H1 (cell line): Measurements from ENCODE around the gene PLCB1. TPM values are rescaled to one million over a fixed set of nuclear protein-coding genes. Genes with fewer than 3 reads are reported as not detected.

Experiments used
- CTCF ChIA-PET: fragments of 300-600 bp; sonication (Branson Sonifier 250); formaldehyde crosslinking; loops from one replicate; lab custom pipeline; 2021; ENCODE audit not compliant: partially characterized antibody; lab: Charles Lee
- POLR2A ChIA-PET: fragments of 300-600 bp; sonication (Branson Sonifier 250); formaldehyde crosslinking; loops from one replicate; lab custom pipeline; 2021; ENCODE audit warnings: inconsistent platforms; ENCODE audit not compliant: partially characterized antibody; lab: Charles Lee
- DNase-seq, 2 experiments: peaks; one replicate each; pipeline versions ENCODE4 v3.0.0 to v3.0.0-alpha.2; 2010 to 2022; ENCODE audit warnings: low spot score in 2 of 2, low read depth in 1 of 2, mixed read lengths in 1 of 2
- FAIRE-seq: peaks from 2 replicates; lab custom pipeline; 2011; peaks lifted over from hg19 to GRCh38; lab: Jason Lieb, UNC
- H2AFZ ChIP-seq: 2 replicates; pipeline ENCODE4 v1.8.1; 2012; ENCODE audit warnings: low read length, inconsistent platforms
- H2AK5ac ChIP-seq: 2 replicates; pipeline ENCODE4 v1.6.1; 2013; ENCODE audit warnings: low read depth, low read length
- H2BK120ac ChIP-seq: replicated peaks from 2 replicates; pipeline ENCODE3; 2013; ENCODE audit warnings: low read depth, low read length, inconsistent platforms
- H2BK12ac ChIP-seq: 2 replicates; pipeline ENCODE4 v1.6.1; 2013; ENCODE audit warnings: low read depth, low read length
- H2BK15ac ChIP-seq: 2 replicates; pipeline ENCODE4 v1.6.1; 2013; ENCODE audit warnings: low read length
- H2BK20ac ChIP-seq: 2 replicates; pipeline ENCODE4 v1.6.1; 2013; ENCODE audit warnings: low read length
- H2BK5ac ChIP-seq: 2 replicates; pipeline ENCODE4 v1.6.1; 2013; ENCODE audit warnings: low read depth, low read length
- H3K14ac ChIP-seq: 2 replicates; pipeline ENCODE4 v1.6.1; 2013; ENCODE audit warnings: inconsistent platforms; ENCODE audit not compliant: insufficient read length
- H3K18ac ChIP-seq: 2 replicates; pipeline ENCODE4 v1.6.1; 2013; ENCODE audit warnings: low read length; ENCODE audit errors: extremely low read depth
- H3K23ac ChIP-seq: 2 replicates; pipeline ENCODE4 v1.6.1; 2013; ENCODE audit warnings: inconsistent platforms; ENCODE audit not compliant: insufficient read length
- H3K23me2 ChIP-seq: 2 replicates; pipeline ENCODE4 v1.6.1; 2013; ENCODE audit warnings: low read depth, low read length
- H3K27ac ChIP-seq: 2 replicates; pipeline ENCODE4 v1.6.1; 2011; ENCODE audit warnings: low read depth, low read length, inconsistent platforms
- H3K27me3 ChIP-seq, 4 experiments: replicated peaks in 1 of 4; 1 replicate in 1 of 4; 2 replicates in 3 of 4; pipeline versions ENCODE4 v1.6.1 to v1.8.1; 2011 to 2013; ENCODE audit warnings: low read length in 3 of 4, mild to moderate bottlenecking in 3 of 4, inconsistent platforms in 2 of 4, mixed read lengths in 2 of 4, moderate library complexity in 1 of 4; ENCODE audit not compliant: control insufficient read depth in 3 of 4, insufficient read depth in 3 of 4; ENCODE audit errors: extremely low read depth in 1 of 4
- H3K36me3 ChIP-seq, 4 experiments: 2 replicates each; pipeline versions ENCODE4 v1.6.1 to v1.8.1; 2011 to 2013; ENCODE audit warnings: mild to moderate bottlenecking in 4 of 4, low read length in 3 of 4, moderate library complexity in 2 of 4, control low read depth in 1 of 4, inconsistent platforms in 1 of 4; ENCODE audit not compliant: insufficient read depth in 4 of 4, control insufficient read depth in 2 of 4
- H3K4ac ChIP-seq: replicated peaks from 2 replicates; pipeline ENCODE3; 2013; ENCODE audit warnings: low read length, low read depth, mixed read lengths, inconsistent platforms; ENCODE audit not compliant: insufficient read length
- H3K4me1 ChIP-seq, 4 experiments: replicated peaks in 1 of 4; 1 replicate in 1 of 4; 2 replicates in 3 of 4; pipeline versions ENCODE4 v1.6.1 to v1.8.1; 2011 to 2013; ENCODE audit warnings: low read length in 3 of 4, inconsistent platforms in 2 of 4, mixed read lengths in 1 of 4; ENCODE audit not compliant: insufficient read depth in 4 of 4, control insufficient read depth in 3 of 4
- H3K4me2 ChIP-seq, 2 experiments: 2 replicates each; pipeline versions ENCODE4 v1.6.1 to v1.8.1; 2011 to 2013; ENCODE audit warnings: low read depth in 2 of 2, low read length in 2 of 2, control low read depth in 1 of 2, inconsistent platforms in 1 of 2, mild to moderate bottlenecking in 1 of 2; ENCODE audit not compliant: insufficient read depth in 1 of 2
- H3K4me3 ChIP-seq, 4 experiments: fragments of 200-600, 300-600 bp in 1 of 4; sonication (generic), shearing (Covaris generic), sonication (Bioruptor Twin) in 1 of 4; 2 replicates each; pipeline versions ENCODE4 v1.5.1 to v1.8.1; 2011 to 2016; ENCODE audit warnings: low read length in 4 of 4, low read depth in 3 of 4, control low read depth in 2 of 4, inconsistent platforms in 2 of 4, mild to moderate bottlenecking in 2 of 4, mixed read lengths in 1 of 4, moderate library complexity in 1 of 4; ENCODE audit not compliant: insufficient read depth in 2 of 4; ENCODE audit errors: extremely low read depth in 1 of 4
- H3K56ac ChIP-seq: replicated peaks from 2 replicates; pipeline ENCODE3; 2013; ENCODE audit warnings: low read depth, mild to moderate bottlenecking, mixed read lengths, low read length, inconsistent platforms; ENCODE audit not compliant: insufficient read length
- H3K79me1 ChIP-seq: 2 replicates; pipeline ENCODE4 v1.6.1; 2013; ENCODE audit warnings: low read depth, low read length, control low read depth
- H3K79me2 ChIP-seq, 2 experiments: 2 replicates each; pipeline versions ENCODE4 v1.6.1 to v1.8.1; 2012 to 2013; ENCODE audit warnings: low read length in 2 of 2, mild to moderate bottlenecking in 2 of 2, inconsistent platforms in 1 of 2; ENCODE audit not compliant: insufficient read depth in 2 of 2, control insufficient read depth in 1 of 2
- H3K9ac ChIP-seq, 4 experiments: replicated peaks in 1 of 4; 1 replicate in 1 of 4; 2 replicates in 3 of 4; pipeline versions ENCODE4 v1.6.1 to v1.8.1; 2011 to 2013; ENCODE audit warnings: low read depth in 3 of 4, low read length in 3 of 4, control low read depth in 2 of 4, mild to moderate bottlenecking in 2 of 4, moderate library complexity in 2 of 4, inconsistent platforms in 1 of 4; ENCODE audit errors: extremely low read depth in 1 of 4
- H3K9me3 ChIP-seq, 2 experiments: 2 replicates each; pipeline versions ENCODE4 v1.6.1 to v1.8.1; 2012 to 2013; ENCODE audit warnings: mild to moderate bottlenecking in 2 of 2, moderate library complexity in 2 of 2, control low read depth in 1 of 2, inconsistent platforms in 1 of 2, low read depth in 1 of 2, low read length in 1 of 2, mixed read lengths in 1 of 2; ENCODE audit not compliant: insufficient read depth in 2 of 2
- H4K20me1 ChIP-seq, 2 experiments: replicated peaks in 1 of 2; 2 replicates each; pipeline versions ENCODE3 to v1.8.1; 2011 to 2013; ENCODE audit warnings: inconsistent platforms in 2 of 2, low read length in 2 of 2, mild to moderate bottlenecking in 1 of 2; ENCODE audit not compliant: insufficient read depth in 2 of 2, control insufficient read depth in 1 of 2
- H4K5ac ChIP-seq: 2 replicates; pipeline ENCODE4 v1.6.1; 2013; ENCODE audit warnings: low read length, low read depth, mixed read lengths, inconsistent platforms; ENCODE audit not compliant: insufficient read length
- H4K8ac ChIP-seq: 2 replicates; pipeline ENCODE4 v1.8.0; 2013; ENCODE audit warnings: mild to moderate bottlenecking, moderate library complexity, low read length, inconsistent platforms; ENCODE audit not compliant: insufficient read depth; ENCODE audit errors: extremely low read depth
- H4K91ac ChIP-seq: replicated peaks from 2 replicates; pipeline ENCODE3; 2013; ENCODE audit warnings: low read length, mixed read lengths, inconsistent platforms; ENCODE audit not compliant: insufficient read length
- CBX5 ChIP-seq: fragments of 300-800, 300-1000 bp; sonication (generic); IDR thresholded peaks from 2 replicates; pipeline ENCODE4 v1.7.1; 2016; ENCODE audit warnings: antibody characterized with exemption, low read length, low read depth
- CBX8 ChIP-seq: fragments of 300-800, 300-1000 bp; sonication (generic); IDR thresholded peaks from 2 replicates; pipeline ENCODE4 v1.7.1; 2016; ENCODE audit warnings: low read depth, low read length, borderline replicate concordance
- EP300 ChIP-seq, 2 experiments: IDR thresholded peaks; 1 replicate in 1 of 2; 2 replicates in 1 of 2; pipeline ENCODE4 v1.6.1; 2011 to 2012; ENCODE audit warnings: low read depth in 2 of 2, low read length in 2 of 2, mild to moderate bottlenecking in 2 of 2, borderline replicate concordance in 1 of 2, inconsistent platforms in 1 of 2, moderate library complexity in 1 of 2
- HDAC6 ChIP-seq: IDR thresholded peaks from one replicate; pipeline ENCODE4 v1.7.1; 2012; ENCODE audit warnings: low read depth, mild to moderate bottlenecking, inconsistent platforms, low read length, moderate library complexity
- POLR2AphosphoS5 ChIP-seq: IDR thresholded peaks from 2 replicates; pipeline ENCODE4 v1.6.1; 2011; ENCODE audit warnings: low read depth, low read length
- RFX5 ChIP-seq: IDR thresholded peaks from 2 replicates; pipeline ENCODE4 v1.6.1; 2011; ENCODE audit warnings: low read depth, low read length, improper control_type of control experiment, borderline replicate concordance
- SIX5 ChIP-seq: IDR thresholded peaks from 2 replicates; pipeline ENCODE4 v1.6.1; 2011; ENCODE audit warnings: mild to moderate bottlenecking, low read depth, low read length
- SUZ12 ChIP-seq: fragments of 200-600 bp; sonication (generic); IDR thresholded peaks from 2 replicates; pipeline ENCODE4 v1.6.1; 2012; ENCODE audit warnings: mild to moderate bottlenecking, inconsistent platforms, low read length, moderate library complexity, mixed read lengths
- YY1 ChIP-seq: IDR thresholded peaks from 2 replicates; pipeline ENCODE4 v1.6.1; 2011; ENCODE audit warnings: low read depth, mild to moderate bottlenecking, low read length
- ZNF274 ChIP-seq: IDR thresholded peaks from 2 replicates; pipeline ENCODE4 v1.7.0; 2012; ENCODE audit warnings: low read length, borderline replicate concordance; ENCODE audit errors: extremely low read depth
- polyA plus RNA-seq, 7 experiments: library from polyadenylated mRNA; depleted of rRNA in 3 of 7; stranded (reverse) in 5 of 7; unstranded in 2 of 7; fragments of >200 nt in 5 of 7; fragments of 200-250 nt in 2 of 7; gene quantifications; 1 replicate in 5 of 7; 2 replicates in 1 of 7; 4 replicates in 1 of 7; pipeline versions ENCODE4 v1.2.1 to v1.2.3, GENCODE V29; 2011 to 2013; ENCODE audit warnings: missing spikeins in 2 of 7, mixed read lengths in 2 of 7
- total RNA-seq: library from RNA; stranded (reverse); fragmentation: NEBNext Ultra II Directional; extraction: Animal tissue kit (Norgen Biotek cat#: 25700); gene quantifications from 2 replicates; pipeline ENCODE4 v1.2.1, GENCODE V29; 2021
- TF ChIP-seq, protein P1 (sequence below): IDR thresholded peaks from 2 replicates; pipeline ENCODE4 v1.6.1; 2012; ENCODE audit warnings: inconsistent platforms

Gene PLCB1
- total and polyA plus RNA-seq, 2 of the 8 experiments (the other 6 are each of a cell fraction or from before 2014, with no cell fraction given) = 2.6 to 9.1 TPM

DNA sequence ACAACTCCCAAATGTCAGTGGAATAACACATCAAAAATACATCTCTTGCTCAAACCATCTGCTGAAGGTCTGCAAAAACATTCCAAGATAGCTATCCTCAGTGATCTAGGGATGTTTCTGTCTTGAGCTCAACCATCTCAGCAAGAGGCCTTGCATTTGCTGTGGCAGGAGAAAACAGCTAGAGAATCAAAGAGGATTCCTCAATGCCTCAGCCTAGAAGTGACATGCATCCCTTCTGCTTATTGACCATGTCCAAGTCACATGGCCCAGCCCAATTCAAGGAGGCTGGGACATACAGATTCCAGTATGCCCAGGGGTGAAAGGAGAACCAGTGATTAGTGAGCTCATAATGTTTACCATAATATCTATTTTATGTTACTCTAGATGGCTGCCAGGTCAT lies 269.5 kb downstream of the PLCB1 start:
- POLR2A ChIA-PET = no interaction called here
- no peak overlapping the region for H3K27ac ChIP-seq
- H3K14ac ChIP-seq = no peak overlapping the region
- DNase-seq (no peak), FAIRE-seq (no peak)
- H3K4ac ChIP-seq = no peak overlapping the region
- no peak overlapping the region for H4K5ac ChIP-seq
- H3K27me3 ChIP-seq = no peaks in the 10 kb centered on the region
- H3K9me3 ChIP-seq = no peaks in the 10 kb centered on the region
- no peak overlapping the region for H3K4me2 ChIP-seq
- H3K23me2 ChIP-seq = no peaks in the 10 kb centered on the region
- no peaks in the 10 kb centered on the region for H3K79me2 ChIP-seq
- H3K9ac ChIP-seq = no peak overlapping the region
- no peak overlapping the region for H2BK120ac ChIP-seq
- H2BK5ac ChIP-seq = no peak overlapping the region
- no peaks in the 10 kb centered on the region for H3K79me1 ChIP-seq
- no peaks in the 10 kb centered on the region for H3K4me1 ChIP-seq
- H2AK5ac ChIP-seq = no peak overlapping the region
- TF ChIP-seq RFX5 = no peak
- no peak for TF ChIP-seq CBX8
- TF ChIP-seq SIX5 = no peak
- no peak for TF ChIP-seq CBX5
- no peak for TF ChIP-seq POLR2AphosphoS5
- no peak for TF ChIP-seq ZNF274
- no peak for TF ChIP-seq SUZ12
- TF ChIP-seq, protein P1, sequence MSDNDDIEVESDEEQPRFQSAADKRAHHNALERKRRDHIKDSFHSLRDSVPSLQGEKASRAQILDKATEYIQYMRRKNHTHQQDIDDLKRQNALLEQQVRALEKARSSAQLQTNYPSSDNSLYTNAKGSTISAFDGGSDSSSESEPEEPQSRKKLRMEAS = no peak
- no peak for TF ChIP-seq HDAC6
- no peak for TF ChIP-seq EP300 (IDR thresholded peaks at IDR 0.05; ENCODE audit: borderline replicate concordance in 1 of 2, low read depth in 2 of 2, low read length in 2 of 2)
- TF ChIP-seq YY1 = no peak
- no peak overlapping the region for H2BK15ac ChIP-seq
- H2AFZ ChIP-seq = no peak overlapping the region
- H3K36me3 ChIP-seq = no peaks in the 10 kb centered on the region
- no peak overlapping the region for H4K8ac ChIP-seq
- H2BK12ac ChIP-seq = no peak overlapping the region
- no peak overlapping the region for H3K18ac ChIP-seq
- H2BK20ac ChIP-seq = no peak overlapping the region
- no peaks in the 10 kb centered on the region for H4K20me1 ChIP-seq
- CTCF ChIA-PET = interaction anchor here (1.2 to 3.2 kb wide), 5 partner anchors 15 to 358 kb away, joined by 3 to 15 read pairs (median 6); no protein-coding TSS in a partner anchor
- no peak overlapping the region for H3K23ac ChIP-seq
- no peak overlapping the region for H4K91ac ChIP-seq
- H3K56ac ChIP-seq = no peak overlapping the region
- no peak overlapping the region for H3K4me3 ChIP-seq
